Mesenchymal stem cell (in vitro differentiated cells and primary cell): ENCODE data around the gene CCDC149.

Experiments used
- DNase-seq: peaks from one replicate; pipeline ENCODE4 v3.0.0-alpha.2; 2013
- H2AFZ ChIP-seq: one replicate; pipeline ENCODE4 v1.6.1; 2013; ENCODE audit warnings: low read depth, mild to moderate bottlenecking, control low read depth, inconsistent platforms, low read length, moderate library complexity
- H2AK5ac ChIP-seq: 2 replicates; pipeline ENCODE4 v1.6.1; 2013; ENCODE audit warnings: low read length, moderate library complexity, mild to moderate bottlenecking, inconsistent platforms; ENCODE audit not compliant: severe bottlenecking
- H2BK120ac ChIP-seq: one replicate; pipeline ENCODE4 v1.6.1; 2013; ENCODE audit warnings: low read depth, mild to moderate bottlenecking, inconsistent platforms, low read length, moderate library complexity
- H2BK12ac ChIP-seq, 2 experiments: one replicate each; pipeline ENCODE4 v1.6.1; 2013; ENCODE audit warnings: inconsistent platforms in 2 of 2, low read length in 2 of 2, mild to moderate bottlenecking in 2 of 2, moderate library complexity in 2 of 2, control low read depth in 1 of 2
- H2BK15ac ChIP-seq: one replicate; pipeline ENCODE4 v1.6.1; 2013; ENCODE audit warnings: mild to moderate bottlenecking, low read depth, inconsistent platforms; ENCODE audit not compliant: poor library complexity, severe bottlenecking
- H2BK5ac ChIP-seq: 2 replicates; pipeline ENCODE4 v1.6.1; 2013; ENCODE audit warnings: low read depth, mild to moderate bottlenecking, low read length, control low read depth, inconsistent platforms; ENCODE audit not compliant: poor library complexity, severe bottlenecking
- H3K14ac ChIP-seq, 2 experiments: one replicate each; pipeline ENCODE4 v1.6.1; 2013; ENCODE audit warnings: inconsistent platforms in 2 of 2, low read length in 2 of 2, control low read depth in 1 of 2, mild to moderate bottlenecking in 1 of 2, moderate library complexity in 1 of 2
- H3K18ac ChIP-seq, 2 experiments: one replicate each; pipeline ENCODE4 v1.6.1; 2013; ENCODE audit warnings: inconsistent platforms in 2 of 2, low read length in 2 of 2, control low read depth in 1 of 2, low read depth in 1 of 2, mild to moderate bottlenecking in 1 of 2
- H3K23ac ChIP-seq, 2 experiments: one replicate each; pipeline ENCODE4 v1.6.1; 2013; ENCODE audit warnings: inconsistent platforms in 2 of 2, low read length in 2 of 2, mild to moderate bottlenecking in 2 of 2, moderate library complexity in 2 of 2, control low read depth in 1 of 2
- H3K27ac ChIP-seq: 2 replicates; pipeline ENCODE4 v1.5.1; 2013; ENCODE audit warnings: mild to moderate bottlenecking, moderate library complexity, low read length, control low read depth, inconsistent platforms; ENCODE audit not compliant: poor library complexity, severe bottlenecking
- H3K27me3 ChIP-seq, 2 experiments: 2 replicates each; pipeline versions ENCODE4 v1.6.1 to v1.7.0; 2013; ENCODE audit warnings: low read length in 2 of 2, mild to moderate bottlenecking in 2 of 2, moderate library complexity in 2 of 2, control low read depth in 1 of 2, inconsistent platforms in 1 of 2; ENCODE audit not compliant: control insufficient read depth in 1 of 2, insufficient read depth in 1 of 2
- H3K36me3 ChIP-seq, 2 experiments: 2 replicates each; pipeline versions ENCODE4 v1.6.1 to v1.7.0; 2013; ENCODE audit warnings: low read length in 2 of 2, control low read depth in 1 of 2, inconsistent platforms in 1 of 2, low read depth in 1 of 2, mild to moderate bottlenecking in 1 of 2; ENCODE audit not compliant: insufficient read depth in 2 of 2, control insufficient read depth in 1 of 2
- H3K4ac ChIP-seq, 2 experiments: one replicate each; pipeline ENCODE4 v1.6.1; 2013; ENCODE audit warnings: inconsistent platforms in 2 of 2, low read length in 2 of 2, mild to moderate bottlenecking in 2 of 2, moderate library complexity in 2 of 2, control low read depth in 1 of 2, low read depth in 1 of 2
- H3K4me1 ChIP-seq: 2 replicates; pipeline ENCODE4 v1.6.1; 2013; ENCODE audit warnings: low read depth, low read length, control low read depth; ENCODE audit not compliant: control insufficient read depth, insufficient read depth
- H3K4me2 ChIP-seq: 2 replicates; pipeline ENCODE4 v1.6.1; 2013; ENCODE audit warnings: low read length, mild to moderate bottlenecking, inconsistent platforms; ENCODE audit not compliant: poor library complexity, severe bottlenecking
- H3K4me3 ChIP-seq, 2 experiments: 2 replicates each; pipeline versions ENCODE4 v1.5.1 to v1.7.0; 2013; ENCODE audit warnings: low read length in 2 of 2, mild to moderate bottlenecking in 2 of 2, control low read depth in 1 of 2, low read depth in 1 of 2; ENCODE audit not compliant: insufficient read depth in 1 of 2
- H3K79me1 ChIP-seq: replicated peaks from 2 replicates; pipeline ENCODE4 v1.6.1; 2013; ENCODE audit warnings: mild to moderate bottlenecking, control low read depth, low read length, inconsistent platforms; ENCODE audit not compliant: poor library complexity, severe bottlenecking
- H3K9ac ChIP-seq: 2 replicates; pipeline ENCODE4 v1.7.0; 2013; ENCODE audit warnings: mild to moderate bottlenecking, low read length, moderate library complexity
- H3K9me3 ChIP-seq: 2 replicates; pipeline ENCODE4 v1.7.0; 2013; ENCODE audit warnings: mild to moderate bottlenecking, low read length; ENCODE audit not compliant: control insufficient read depth
- H4K8ac ChIP-seq: one replicate; pipeline ENCODE4 v1.6.1; 2013; ENCODE audit warnings: inconsistent platforms, mild to moderate bottlenecking, low read length, moderate library complexity
- H4K91ac ChIP-seq: one replicate; pipeline ENCODE4 v1.6.1; 2013; ENCODE audit warnings: mild to moderate bottlenecking, low read length, inconsistent platforms
- WGBS: methylation state at CpG from one replicate; pipeline ENCODE4 v1.1.7; 2013; ENCODE audit warnings: mixed read lengths; 5-methylcytosine and 5-hydroxymethylcytosine counted together

Gene CCDC149

GRCh38 chr4:24770667-24771066, 142.2 kb downstream of the CCDC149 start:
- H3K27me3 ChIP-seq, result no peaks in the 10 kb centered on the region
- H3K79me1 ChIP-seq, result no peaks in the 10 kb centered on the region
- no peak for DNase-seq
- no peak overlapping the region for H3K4me2 ChIP-seq
- no peak overlapping the region for H3K4me3 ChIP-seq
- no peak overlapping the region for H2BK15ac ChIP-seq
- no peak overlapping the region for H2AK5ac ChIP-seq
- H3K4ac ChIP-seq, result no peak overlapping the region
- H2AFZ ChIP-seq, result no peak overlapping the region
- H3K9me3 ChIP-seq, result no peaks in the 10 kb centered on the region
- WGBS, result no CpG with 5 or more reads among the region's 4 CpGs
- no peak overlapping the region for H2BK120ac ChIP-seq
- peaks cover 7% of the 10 kb centered on the region for H3K4me1 ChIP-seq
- no peak overlapping the region for H3K23ac ChIP-seq
- no peak overlapping the region for H3K14ac ChIP-seq
- H4K91ac ChIP-seq, result no peak overlapping the region
- H4K8ac ChIP-seq, result no peak overlapping the region
- H3K27ac ChIP-seq, result peak overlapping the region; percentile 49
- H2BK12ac ChIP-seq, result peak overlapping the region in 1 of 2 experiments; percentile 15
- no peak overlapping the region for H3K18ac ChIP-seq
- no peaks in the 10 kb centered on the region for H3K36me3 ChIP-seq
- H3K9ac ChIP-seq, result peak overlapping the region; percentile 61
- H2BK5ac ChIP-seq, result no peak overlapping the region

GRCh38 chr4:24770032-24770584, 142.7 kb downstream of the CCDC149 start:
- Histone ChIP-seq H3K4ac (no peak overlapping the region), H3K27me3 (no peaks in the 10 kb centered on the region), H3K4me3 (no peak overlapping the region), H4K8ac (no peak overlapping the region), H2AFZ (no peak overlapping the region), H3K9me3 (no peaks in the 10 kb centered on the region), H2BK5ac (no peak overlapping the region), H3K14ac (no peak overlapping the region), H3K4me1 (peaks cover 8% of the 10 kb centered on the region), H3K27ac (peak overlapping the region; percentile 49), H3K18ac (peak overlapping the region in 1 of 2 experiments; percentile 61), H3K9ac (peak overlapping the region; percentile 61), H3K36me3 (no peaks in the 10 kb centered on the region), H3K79me1 (no peaks in the 10 kb centered on the region), H2BK120ac (no peak overlapping the region), H2AK5ac (no peak overlapping the region), H3K23ac (no peak overlapping the region), H2BK12ac (peak overlapping the region in 1 of 2 experiments; percentile 15), H2BK15ac (peak overlapping the region; percentile 33), H3K4me2 (no peak overlapping the region), H4K91ac (no peak overlapping the region)
- peak; percentile 84 for DNase-seq
- WGBS, result 48% methylated on average over 3 of the region's 3 CpGs

GRCh38 chr4:24769571-24769970, 143.3 kb downstream of the CCDC149 start:
- H3K4ac ChIP-seq, result no peak overlapping the region
- H2AFZ ChIP-seq, result no peak overlapping the region
- no peak overlapping the region for H3K14ac ChIP-seq
- H4K91ac ChIP-seq, result no peak overlapping the region
- no peak overlapping the region for H3K4me2 ChIP-seq
- no peaks in the 10 kb centered on the region for H3K27me3 ChIP-seq
- H3K4me1 ChIP-seq, result peaks cover 8% of the 10 kb centered on the region
- H3K4me3 ChIP-seq, result no peak overlapping the region
- peak overlapping the region; percentile 2 for H3K27ac ChIP-seq
- peak overlapping the region; percentile 23 for H3K9ac ChIP-seq
- DNase-seq, result no peak
- no peak overlapping the region for H2BK5ac ChIP-seq
- no peaks in the 10 kb centered on the region for H3K36me3 ChIP-seq
- 68% methylated on average over 2 of the region's 2 CpGs for WGBS
- peak overlapping the region; percentile 33 for H2BK15ac ChIP-seq
- H2BK12ac ChIP-seq, result no peak overlapping the region
- H3K79me1 ChIP-seq, result no peaks in the 10 kb centered on the region
- no peak overlapping the region for H4K8ac ChIP-seq
- no peak overlapping the region for H3K18ac ChIP-seq
- no peaks in the 10 kb centered on the region for H3K9me3 ChIP-seq
- H2BK120ac ChIP-seq, result no peak overlapping the region
- no peak overlapping the region for H2AK5ac ChIP-seq
- H3K23ac ChIP-seq, result no peak overlapping the region

- Histone ChIP-seq H3K9ac (no peak overlapping the region), H2AK5ac (no peak overlapping the region), H3K4me3 (no peak overlapping the region), H2BK12ac (no peak overlapping the region), H2BK5ac (no peak overlapping the region), H3K79me1 (no peaks in the 10 kb centered on the region), H3K23ac (no peak overlapping the region), H2BK15ac (no peak overlapping the region), H4K91ac (no peak overlapping the region), H3K27ac (no peak overlapping the region), H3K9me3 (no peaks in the 10 kb centered on the region), H4K8ac (no peak overlapping the region), H2AFZ (no peak overlapping the region), H3K36me3 (no peaks in the 10 kb centered on the region), H3K18ac (no peak overlapping the region), H3K4me2 (no peak overlapping the region), H2BK120ac (no peak overlapping the region), H3K27me3 (no peaks in the 10 kb centered on the region), H3K4me1 (peaks cover 9% of the 10 kb centered on the region), H3K4ac (no peak overlapping the region), H3K14ac (no peak overlapping the region)
- no peak for DNase-seq
Measured at GRCh38 chr4:24768604-24769003, 144.2 kb downstream of the CCDC149 start.
